G401.6 (cell line): Measurements from ENCODE around the gene SDC1.

ENCODE experiments used
- FAIRE-seq: peaks from 2 replicates; lab custom pipeline; 2012; peaks lifted over from hg19 to GRCh38; lab: Jason Lieb, UNC

SDC1 gene

GRCh38 chr2:20183373-20183772 is 41.6 kb downstream of the SDC1 start:
- FAIRE-seq, result no peak

GRCh38 chr2:20182241-20182931 is 42.5 kb downstream of the SDC1 start:
- FAIRE-seq, result no peak

- no peak for FAIRE-seq
These were observed 43.2 kb downstream of the SDC1 start for GRCh38 chr2:20181761-20182160.

GRCh38 chr2:20180676-20181648 is 44.0 kb downstream of the SDC1 start:
- no peak for FAIRE-seq

GRCh38 chr2:20179755-20180594 is 45.0 kb downstream of the SDC1 start:
- FAIRE-seq, result no peak

GRCh38 chr2:20179466-20179754 is 45.5 kb downstream of the SDC1 start:
- no peak for FAIRE-seq

GRCh38 chr2:20178666-20179465 is 46.1 kb downstream of the SDC1 start:
- no peak for FAIRE-seq

- FAIRE-seq, result no peak
These were observed 46.7 kb downstream of the SDC1 start for GRCh38 chr2:20178249-20178607.

GRCh38 chr2:20177556-20178248 is 47.2 kb downstream of the SDC1 start:
- no peak for FAIRE-seq

GRCh38 chr2:20176760-20177159 is 48.2 kb downstream of the SDC1 start:
- no peak for FAIRE-seq

- FAIRE-seq, result no peak
These were observed 49.0 kb downstream of the SDC1 start for GRCh38 chr2:20175931-20176330.

- no peak for FAIRE-seq
These were observed 49.7 kb downstream of the SDC1 start for GRCh38 chr2:20175267-20175666.

- FAIRE-seq, result no peak
These were observed 50.5 kb downstream of the SDC1 start for GRCh38 chr2:20174410-20174809.

GRCh38 chr2:20173496-20174402 is 51.2 kb downstream of the SDC1 start:
- FAIRE-seq, result no peak

- no peak for FAIRE-seq
These were observed 51.9 kb downstream of the SDC1 start for GRCh38 chr2:20173064-20173463.

- no peak for FAIRE-seq
These were observed 52.5 kb downstream of the SDC1 start for GRCh38 chr2:20172273-20173055.

GRCh38 chr2:20171445-20171977 is 53.4 kb downstream of the SDC1 start:
- FAIRE-seq, result no peak

- FAIRE-seq, result no peak
These were observed 54.2 kb downstream of the SDC1 start for GRCh38 chr2:20170704-20171250.
